Measurements from ENCODE around the gene CDKAL1.
A peak's percentile ranks its signal among the peaks of the same experiment; 100 is the strongest.
"Not testable (repeated sequence)": the region's sequence is repeated elsewhere in the genome, so short reads cannot be mapped to it uniquely, and the experiment has no call there.

The CDKAL1 gene

GRCh38 chr6:20623761-20624160 lies 89.5 kb downstream of the CDKAL1 start:
- no peaks in the 10 kb centered on the region for H3K9me3 Mint-ChIP-seq
- no peak overlapping the region for H3K4me3 Mint-ChIP-seq
- H3K36me3 Mint-ChIP-seq = peaks cover 6% of the 10 kb centered on the region
- H3K27me3 Mint-ChIP-seq = no peaks in the 10 kb centered on the region
- DNase-seq (ENCODE audit: low spot score in 2 of 2) (no peak), ATAC-seq (ENCODE audit: low read depth) (no peak)
- no peak overlapping the region for H3K27ac Mint-ChIP-seq
- H3K4me1 Mint-ChIP-seq = peaks cover 12% of the 10 kb centered on the region

- Mint-ChIP-seq H3K36me3 (peaks cover 12% of the 10 kb centered on the region), H3K27ac (no peak overlapping the region), H3K4me1 (peaks cover 26% of the 10 kb centered on the region), H3K27me3 (no peaks in the 10 kb centered on the region), H3K4me3 (no peak overlapping the region), H3K9me3 (no peaks in the 10 kb centered on the region)
- DNase-seq (ENCODE audit: low spot score in 2 of 2) (no peak), ATAC-seq (ENCODE audit: low read depth) (no peak)
These were observed 91.9 kb downstream of the CDKAL1 start for GRCh38 chr6:20626165-20626564.

GRCh38 chr6:20629509-20629908 lies 95.3 kb downstream of the CDKAL1 start:
- Mint-ChIP-seq H3K4me1 (peaks cover 23% of the 10 kb centered on the region), H3K9me3 (no peaks in the 10 kb centered on the region), H3K36me3 (peaks cover 25% of the 10 kb centered on the region), H3K4me3 (no peak overlapping the region), H3K27me3 (no peaks in the 10 kb centered on the region), H3K27ac (no peak overlapping the region)
- DNase-seq (ENCODE audit: low spot score in 2 of 2) (no peak), ATAC-seq (ENCODE audit: low read depth) (no peak)

- no peaks in the 10 kb centered on the region for H3K9me3 Mint-ChIP-seq
- peaks cover 23% of the 10 kb centered on the region for H3K4me1 Mint-ChIP-seq
- no peaks in the 10 kb centered on the region for H3K27me3 Mint-ChIP-seq
- no peak for DNase-seq (ENCODE audit: low spot score in 2 of 2)
- no peak overlapping the region for H3K27ac Mint-ChIP-seq
- no peak for ATAC-seq (ENCODE audit: low read depth)
- H3K36me3 Mint-ChIP-seq = peaks cover 25% of the 10 kb centered on the region
- H3K4me3 Mint-ChIP-seq = no peak overlapping the region
These were observed 95.9 kb downstream of the CDKAL1 start for GRCh38 chr6:20630136-20630535.

GRCh38 chr6:20630617-20631548 lies 96.6 kb downstream of the CDKAL1 start:
- peaks cover 25% of the 10 kb centered on the region for H3K36me3 Mint-ChIP-seq
- no peak overlapping the region for H3K27ac Mint-ChIP-seq
- peaks cover 23% of the 10 kb centered on the region for H3K4me1 Mint-ChIP-seq

GRCh38 chr6:20631549-20631924 lies 97.3 kb downstream of the CDKAL1 start:
- Mint-ChIP-seq H3K27ac (no peak overlapping the region), H3K4me1 (peaks cover 23% of the 10 kb centered on the region), H3K27me3 (no peaks in the 10 kb centered on the region), H3K4me3 (no peak overlapping the region), H3K9me3 (no peaks in the 10 kb centered on the region), H3K36me3 (peaks cover 30% of the 10 kb centered on the region)
- no peak for ATAC-seq (ENCODE audit: low read depth)
- DNase-seq (ENCODE audit: low spot score in 2 of 2) = no peak

More at GRCh38 chr6:20630617-20631548, 96.6 kb downstream of the CDKAL1 start:
- no peaks in the 10 kb centered on the region for H3K9me3 Mint-ChIP-seq
- ATAC-seq (ENCODE audit: low read depth) (no peak), DNase-seq (ENCODE audit: low spot score in 2 of 2) (no peak)
- no peak overlapping the region for H3K4me3 Mint-ChIP-seq
- no peaks in the 10 kb centered on the region for H3K27me3 Mint-ChIP-seq

GRCh38 chr6:20632696-20633095 lies 98.4 kb downstream of the CDKAL1 start:
- Mint-ChIP-seq H3K36me3 (peaks cover 31% of the 10 kb centered on the region), H3K27ac (no peak overlapping the region), H3K4me3 (no peak overlapping the region), H3K27me3 (no peaks in the 10 kb centered on the region), H3K9me3 (no peaks in the 10 kb centered on the region), H3K4me1 (peaks cover 24% of the 10 kb centered on the region)
- ATAC-seq (ENCODE audit: low read depth) (no peak), DNase-seq (ENCODE audit: low spot score in 2 of 2) (no peak)

GRCh38 chr6:20633566-20634340 lies 99.5 kb downstream of the CDKAL1 start:
- Mint-ChIP-seq H3K4me1 (peaks cover 22% of the 10 kb centered on the region), H3K9me3 (no peaks in the 10 kb centered on the region), H3K4me3 (no peak overlapping the region), H3K27ac (no peak overlapping the region), H3K36me3 (peaks cover 32% of the 10 kb centered on the region), H3K27me3 (no peaks in the 10 kb centered on the region)
- ATAC-seq (ENCODE audit: low read depth) (no peak), DNase-seq (ENCODE audit: low spot score in 2 of 2) (no peak)

GRCh38 chr6:20639161-20639560 lies 104.9 kb downstream of the CDKAL1 start:
- H3K4me1 Mint-ChIP-seq = peaks cover 4% of the 10 kb centered on the region
- H3K27me3 Mint-ChIP-seq = no peaks in the 10 kb centered on the region
- H3K4me3 Mint-ChIP-seq = no peak overlapping the region
- DNase-seq (ENCODE audit: low spot score in 2 of 2) (no peak), ATAC-seq (ENCODE audit: low read depth) (no peak)
- no peaks in the 10 kb centered on the region for H3K9me3 Mint-ChIP-seq
- H3K36me3 Mint-ChIP-seq = peaks cover 29% of the 10 kb centered on the region
- no peak overlapping the region for H3K27ac Mint-ChIP-seq

GRCh38 chr6:20640181-20640580 lies 105.9 kb downstream of the CDKAL1 start:
- H3K27me3 Mint-ChIP-seq = no peaks in the 10 kb centered on the region
- no peak for DNase-seq (ENCODE audit: low spot score in 2 of 2)
- H3K36me3 Mint-ChIP-seq = peaks cover 26% of the 10 kb centered on the region
- no peaks in the 10 kb centered on the region for H3K9me3 Mint-ChIP-seq
- H3K4me1 Mint-ChIP-seq = peaks cover 4% of the 10 kb centered on the region
- no peak overlapping the region for H3K4me3 Mint-ChIP-seq
- ATAC-seq (ENCODE audit: low read depth) = no peak
- H3K27ac Mint-ChIP-seq = peak overlapping the region; percentile 6

- peaks cover 22% of the 10 kb centered on the region for H3K36me3 Mint-ChIP-seq
- DNase-seq (ENCODE audit: low spot score in 2 of 2) = no peak
- no peak overlapping the region for H3K4me3 Mint-ChIP-seq
- H3K4me1 Mint-ChIP-seq = no peaks in the 10 kb centered on the region
- H3K9me3 Mint-ChIP-seq = no peaks in the 10 kb centered on the region
- H3K27ac Mint-ChIP-seq = peak overlapping the region; percentile 28
- H3K27me3 Mint-ChIP-seq = no peaks in the 10 kb centered on the region
- no peak for ATAC-seq (ENCODE audit: low read depth)
These were observed 108.2 kb downstream of the CDKAL1 start for GRCh38 chr6:20642441-20642840.

- ATAC-seq (ENCODE audit: low read depth) = no peak
- peaks cover 20% of the 10 kb centered on the region for H3K36me3 Mint-ChIP-seq
- H3K27me3 Mint-ChIP-seq = no peaks in the 10 kb centered on the region
- H3K4me3 Mint-ChIP-seq = no peak overlapping the region
- no peak for DNase-seq (ENCODE audit: low spot score in 2 of 2)
- H3K9me3 Mint-ChIP-seq = peaks cover 2% of the 10 kb centered on the region
- no peak overlapping the region for H3K27ac Mint-ChIP-seq
- no peaks in the 10 kb centered on the region for H3K4me1 Mint-ChIP-seq
These were observed 110.6 kb downstream of the CDKAL1 start for GRCh38 chr6:20644667-20645370.

- H3K27me3 Mint-ChIP-seq; H3K9me3 Mint-ChIP-seq; DNase-seq (ENCODE audit: low spot score in 2 of 2); H3K27ac Mint-ChIP-seq; H3K4me1 Mint-ChIP-seq; ATAC-seq (ENCODE audit: low read depth); H3K4me3 Mint-ChIP-seq: not testable (repeated sequence)
- H3K36me3 Mint-ChIP-seq = peaks cover 20% of the 10 kb centered on the region
These were observed 111.3 kb downstream of the CDKAL1 start for GRCh38 chr6:20645572-20645971.

- H3K4me3 Mint-ChIP-seq = no peak overlapping the region
- H3K4me1 Mint-ChIP-seq = peaks cover 5% of the 10 kb centered on the region
- H3K9me3 Mint-ChIP-seq = peaks cover 2% of the 10 kb centered on the region
- no peak overlapping the region for H3K27ac Mint-ChIP-seq
- DNase-seq (ENCODE audit: low spot score in 2 of 2) (no peak), ATAC-seq (ENCODE audit: low read depth) (no peak)
- H3K27me3 Mint-ChIP-seq = no peaks in the 10 kb centered on the region
- peaks cover 28% of the 10 kb centered on the region for H3K36me3 Mint-ChIP-seq
These were observed 113.3 kb downstream of the CDKAL1 start for GRCh38 chr6:20647585-20647984.
